Epithelial cell of esophagus (primary cell): ENCODE data around the gene C16orf90.

Experiments
- DNase-seq: peaks from one replicate; pipeline ENCODE4 v3.0.0; 2010; ENCODE audit warnings: low read depth
- H3K4me3 ChIP-seq: 2 replicates; pipeline ENCODE4 v1.5.1; 2011; ENCODE audit warnings: mild to moderate bottlenecking, low read length, control low read depth
- TF ChIP-seq, protein P1 (sequence below): IDR thresholded peaks from 2 replicates; pipeline ENCODE4 v1.5.1; 2011; ENCODE audit warnings: low read depth, mild to moderate bottlenecking, low read length, control low read depth, inconsistent platforms; ENCODE audit not compliant: insufficient read depth; ENCODE audit errors: missing control alignments

Gene C16orf90, protein sequence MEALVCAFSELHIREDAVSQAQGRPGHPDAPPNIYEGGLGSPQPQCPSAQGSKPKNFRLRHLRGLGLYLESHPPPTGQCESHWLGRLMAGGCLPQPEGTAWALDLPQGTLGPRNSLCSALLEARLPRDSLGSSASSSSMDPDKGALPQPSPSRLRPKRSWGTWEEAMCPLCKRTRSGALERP

DNA sequence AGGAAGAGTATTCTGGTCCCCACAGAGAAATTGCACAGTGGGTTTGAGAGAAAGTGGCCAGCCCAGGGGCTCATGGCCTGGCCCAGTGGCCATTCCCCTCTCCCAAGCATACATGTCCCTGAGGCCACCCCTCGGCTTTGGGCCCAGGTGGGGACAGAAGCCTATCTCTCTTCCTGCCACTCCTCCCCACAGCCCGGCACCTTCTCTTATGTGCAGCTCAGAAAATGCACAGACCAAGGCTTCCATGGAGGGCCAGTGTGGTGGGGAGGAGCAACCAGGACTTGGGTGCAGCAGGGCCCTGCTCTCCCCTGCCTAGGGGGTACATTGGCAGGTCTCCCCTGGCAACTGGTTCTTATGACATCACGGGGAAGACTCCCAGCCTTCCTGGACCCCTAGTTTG, at the start of gene C16orf90:
Gene C16orf90, minus strand, starts transcription at position 314 of the 400 bp plus-strand sequence. Its CDS starts 68 bp downstream, at position 246.
- TF ChIP-seq, protein P1, sequence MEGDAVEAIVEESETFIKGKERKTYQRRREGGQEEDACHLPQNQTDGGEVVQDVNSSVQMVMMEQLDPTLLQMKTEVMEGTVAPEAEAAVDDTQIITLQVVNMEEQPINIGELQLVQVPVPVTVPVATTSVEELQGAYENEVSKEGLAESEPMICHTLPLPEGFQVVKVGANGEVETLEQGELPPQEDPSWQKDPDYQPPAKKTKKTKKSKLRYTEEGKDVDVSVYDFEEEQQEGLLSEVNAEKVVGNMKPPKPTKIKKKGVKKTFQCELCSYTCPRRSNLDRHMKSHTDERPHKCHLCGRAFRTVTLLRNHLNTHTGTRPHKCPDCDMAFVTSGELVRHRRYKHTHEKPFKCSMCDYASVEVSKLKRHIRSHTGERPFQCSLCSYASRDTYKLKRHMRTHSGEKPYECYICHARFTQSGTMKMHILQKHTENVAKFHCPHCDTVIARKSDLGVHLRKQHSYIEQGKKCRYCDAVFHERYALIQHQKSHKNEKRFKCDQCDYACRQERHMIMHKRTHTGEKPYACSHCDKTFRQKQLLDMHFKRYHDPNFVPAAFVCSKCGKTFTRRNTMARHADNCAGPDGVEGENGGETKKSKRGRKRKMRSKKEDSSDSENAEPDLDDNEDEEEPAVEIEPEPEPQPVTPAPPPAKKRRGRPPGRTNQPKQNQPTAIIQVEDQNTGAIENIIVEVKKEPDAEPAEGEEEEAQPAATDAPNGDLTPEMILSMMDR = no peak
- no peak within 1 kb of the TSS for H3K4me3 ChIP-seq
- DNase-seq = no peak

DNA sequence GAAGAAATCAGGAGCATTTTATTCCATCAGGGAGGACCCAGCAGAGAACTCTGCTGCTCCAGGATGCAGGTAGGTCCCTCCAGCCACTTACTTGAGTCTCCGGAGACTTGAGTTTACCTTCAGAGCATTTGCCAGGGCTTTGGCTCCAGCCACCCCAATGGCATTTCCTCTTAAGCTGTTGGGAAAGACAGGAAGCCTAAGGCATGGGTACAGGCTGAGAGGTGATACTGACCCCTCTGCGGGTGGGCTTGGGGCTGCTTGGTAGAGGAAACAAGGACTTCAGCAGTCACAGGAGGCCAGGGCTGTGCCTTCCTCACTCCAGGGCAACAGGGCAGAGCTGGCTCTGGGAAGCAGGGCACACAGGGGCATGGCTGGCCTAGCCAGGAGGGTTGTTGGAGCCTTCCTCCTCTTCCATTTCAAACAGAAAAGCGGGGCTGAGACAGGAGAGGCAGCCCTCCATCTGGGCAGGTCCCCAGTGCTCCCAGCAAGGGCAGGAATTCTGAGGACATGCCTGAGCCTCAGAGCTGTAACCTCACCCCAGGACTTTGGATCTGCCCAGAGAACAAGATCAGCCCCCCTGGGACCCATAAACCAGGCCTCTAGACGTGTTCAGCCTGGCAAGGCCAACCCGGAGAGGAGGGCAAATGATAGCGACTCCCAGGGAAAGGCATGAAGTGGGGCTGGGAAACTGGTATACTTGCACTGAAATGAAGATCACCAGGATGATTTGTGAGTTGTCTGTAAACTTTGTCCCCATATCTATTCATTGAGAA, 47.5 kb upstream of the C16orf90 start:
- TF ChIP-seq, protein P1 = no peak
- DNase-seq = no peak
- H3K4me3 ChIP-seq = no peak overlapping the region

DNA sequence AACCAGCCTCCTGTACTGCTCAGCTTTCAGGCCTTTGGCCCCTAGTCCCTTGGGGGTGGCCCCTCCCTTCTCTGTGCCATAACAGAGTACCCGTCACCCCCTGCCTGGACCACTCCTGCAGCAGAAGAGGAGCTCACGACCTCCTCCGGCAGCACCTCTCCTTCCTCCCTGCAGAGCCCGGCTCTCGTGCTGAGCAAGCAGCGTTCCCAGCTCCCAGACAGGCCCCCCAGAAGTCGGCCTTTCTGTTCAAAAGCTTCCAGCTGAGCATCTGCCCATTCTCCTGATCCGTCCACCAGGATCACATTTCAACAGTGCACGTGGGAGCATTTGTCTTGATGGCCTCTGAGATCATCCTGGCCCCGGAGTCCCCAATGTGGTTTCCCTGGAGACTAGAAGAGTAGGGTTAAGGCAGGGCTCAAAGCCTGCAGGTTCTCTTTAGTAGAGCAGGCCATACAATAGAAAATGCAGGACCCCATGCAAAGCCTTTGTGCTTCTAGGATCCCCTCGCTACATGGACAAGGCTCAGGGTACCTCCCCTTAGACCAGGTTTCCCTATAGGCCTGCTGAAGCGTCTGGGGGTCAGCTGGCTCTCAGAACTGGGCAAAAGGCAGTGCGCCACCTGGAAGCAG, 46.4 kb upstream of the C16orf90 start:
- no peak for DNase-seq
- TF ChIP-seq, protein P1 = no peak

DNA sequence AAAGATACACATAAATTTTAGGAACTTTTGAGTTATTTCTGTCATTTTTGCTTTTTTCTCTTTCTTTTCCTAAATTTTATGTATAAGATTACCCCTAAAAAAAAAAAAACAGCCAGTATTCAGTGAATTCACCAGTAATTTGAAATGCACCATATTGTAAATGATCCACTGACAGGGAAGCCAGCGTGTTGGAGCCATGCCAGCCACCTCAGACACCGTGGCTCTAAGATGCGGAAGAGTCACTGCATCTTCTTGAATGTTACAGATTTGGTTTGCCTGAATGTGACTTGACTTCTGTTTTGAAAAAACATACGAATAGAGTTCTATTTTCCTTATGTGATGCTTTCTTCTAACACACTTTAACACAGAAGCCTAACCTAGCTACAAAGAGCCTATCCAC, 42.9 kb upstream of the C16orf90 start:
- DNase-seq = no peak
- TF ChIP-seq, protein P1 = no peak
- no peak overlapping the region for H3K4me3 ChIP-seq

More for the DNA sequence above, 46.4 kb upstream of the C16orf90 start:
- H3K4me3 ChIP-seq = no peak overlapping the region

DNA sequence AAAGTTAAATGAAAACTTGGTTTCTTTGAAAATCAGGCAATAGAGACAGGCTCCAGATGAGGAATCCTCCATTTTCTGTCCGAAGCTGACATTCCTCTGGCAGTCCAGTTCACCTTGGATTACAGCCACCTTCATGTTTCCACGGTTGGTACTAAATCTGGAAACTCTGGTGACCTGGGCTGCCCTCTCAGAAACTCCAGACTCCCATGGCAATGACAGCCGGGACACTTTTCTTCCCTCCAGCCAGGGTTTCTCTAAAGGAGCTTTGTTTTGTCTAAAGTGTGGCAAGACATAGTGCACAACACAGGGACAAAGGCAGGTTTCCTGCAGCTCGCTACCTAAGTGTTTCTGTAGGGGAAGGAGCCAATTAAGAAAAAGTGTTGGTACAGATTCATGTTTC, 41.6 kb upstream of the C16orf90 start:
- no peak for DNase-seq
- TF ChIP-seq, protein P1 = no peak
- no peak overlapping the region for H3K4me3 ChIP-seq

DNA sequence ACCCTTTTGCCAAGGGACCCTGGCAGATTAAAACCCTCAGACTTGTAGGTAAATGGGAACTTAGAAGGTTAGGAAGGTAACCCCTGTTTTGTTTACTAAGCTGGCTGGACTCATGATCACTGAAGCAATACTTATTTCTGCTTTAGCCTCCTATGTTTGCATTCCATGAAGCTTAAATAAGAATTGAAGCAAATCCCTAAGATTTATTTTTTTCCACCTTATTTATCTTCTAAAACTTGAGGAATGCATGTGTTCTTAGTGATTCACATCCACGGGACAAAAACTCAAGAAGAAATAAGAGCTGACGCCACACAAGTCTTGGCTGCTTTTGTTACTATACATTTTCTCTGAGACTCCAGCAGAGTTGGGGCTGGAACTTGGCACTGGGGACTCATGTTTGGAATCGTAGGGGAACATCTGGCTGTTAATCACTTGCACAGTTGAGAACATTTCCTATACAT, 41.0 kb upstream of the C16orf90 start:
- TF ChIP-seq, protein P1 = no peak
- DNase-seq = no peak
- H3K4me3 ChIP-seq = no peak overlapping the region
